ENCODE data around the gene ZNF24. TPM values are rescaled to one million over a fixed set of nuclear protein-coding genes. Genes with fewer than 3 reads are reported as not detected.

ZNF24 gene
- total RNA-seq, 1 experiment from 2014 or later: 56.3 TPM

- Mint-ChIP-seq H3K9me3 (ENCODE audit: low read depth, unreplicated experiment) (peaks cover 7% of the 10 kb centered on the region), H3K4me3 (ENCODE audit: low read depth, unreplicated experiment) (no peak overlapping the region), H3K27ac (ENCODE audit: unreplicated experiment) (no peak overlapping the region), H3K27me3 (ENCODE audit: unreplicated experiment) (peaks cover 19% of the 10 kb centered on the region), H3K4me1 (ENCODE audit: low read depth, unreplicated experiment) (no peaks in the 10 kb centered on the region), H3K36me3 (ENCODE audit: insufficient read depth, unreplicated experiment) (no peaks in the 10 kb centered on the region)
- CTCF ChIA-PET: no interaction called here
- BruUV-seq (replicated peaks): no TSS peak
- no peak for TF ChIP-seq CTCF (IDR thresholded peaks at IDR 0.05; ENCODE audit: unreplicated experiment)
- no peak for DNase-seq
- intact Hi-C loops (cut with micrococcal nuclease; ENCODE audit: unreplicated experiment): no loop called here
Measured at GRCh38 chr18:35369126-35369525, 24.9 kb upstream of the ZNF24 start.

- Mint-ChIP-seq H3K4me3 (ENCODE audit: low read depth, unreplicated experiment) (no peak overlapping the region), H3K27ac (ENCODE audit: unreplicated experiment) (no peak overlapping the region), H3K36me3 (ENCODE audit: insufficient read depth, unreplicated experiment) (no peaks in the 10 kb centered on the region), H3K27me3 (ENCODE audit: unreplicated experiment) (peaks cover 19% of the 10 kb centered on the region), H3K4me1 (ENCODE audit: low read depth, unreplicated experiment) (no peaks in the 10 kb centered on the region), H3K9me3 (ENCODE audit: low read depth, unreplicated experiment) (peaks cover 7% of the 10 kb centered on the region)
- no peak for TF ChIP-seq CTCF (IDR thresholded peaks at IDR 0.05; ENCODE audit: unreplicated experiment)
- no peak for DNase-seq
- CTCF ChIA-PET: no interaction called here
- intact Hi-C loops (cut with micrococcal nuclease; ENCODE audit: unreplicated experiment): no loop called here
- BruUV-seq (replicated peaks): no TSS peak
Measured at GRCh38 chr18:35368595-35368994, 24.4 kb upstream of the ZNF24 start.

DNA sequence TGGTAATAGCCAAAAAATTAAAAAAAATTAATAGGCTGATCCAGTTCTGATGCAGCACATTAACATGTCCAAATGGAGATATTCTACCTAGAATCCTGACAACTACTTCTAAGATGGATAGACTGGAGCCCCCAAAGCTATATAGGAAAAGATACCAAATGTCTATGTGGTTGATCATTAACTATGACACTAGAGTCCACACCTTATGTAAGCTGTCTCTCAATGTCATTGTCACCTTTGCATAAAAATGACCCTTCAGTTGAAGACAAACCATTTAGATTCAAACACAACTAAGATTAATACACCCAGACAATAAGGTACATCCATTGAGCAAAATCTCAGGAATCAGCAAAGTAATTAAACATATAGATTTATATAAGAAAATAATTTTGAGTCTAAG, 18.3 kb upstream of the ZNF24 start:
- peaks cover 19% of the 10 kb centered on the region for H3K27me3 Mint-ChIP-seq (ENCODE audit: unreplicated experiment)
- TF ChIP-seq CTCF (IDR thresholded peaks at IDR 0.05; ENCODE audit: unreplicated experiment): no peak
- DNase-seq: no peak
- H3K4me3 Mint-ChIP-seq (ENCODE audit: low read depth, unreplicated experiment): no peak overlapping the region
- H3K9me3 Mint-ChIP-seq (ENCODE audit: low read depth, unreplicated experiment): peaks cover 7% of the 10 kb centered on the region
- H3K36me3 Mint-ChIP-seq (ENCODE audit: insufficient read depth, unreplicated experiment): no peaks in the 10 kb centered on the region
- no peak overlapping the region for H3K27ac Mint-ChIP-seq (ENCODE audit: unreplicated experiment)
- BruUV-seq (replicated peaks): no TSS peak
- CTCF ChIA-PET: no interaction called here
- intact Hi-C loops (cut with micrococcal nuclease; ENCODE audit: unreplicated experiment): no loop called here
- no peaks in the 10 kb centered on the region for H3K4me1 Mint-ChIP-seq (ENCODE audit: low read depth, unreplicated experiment)

DNA sequence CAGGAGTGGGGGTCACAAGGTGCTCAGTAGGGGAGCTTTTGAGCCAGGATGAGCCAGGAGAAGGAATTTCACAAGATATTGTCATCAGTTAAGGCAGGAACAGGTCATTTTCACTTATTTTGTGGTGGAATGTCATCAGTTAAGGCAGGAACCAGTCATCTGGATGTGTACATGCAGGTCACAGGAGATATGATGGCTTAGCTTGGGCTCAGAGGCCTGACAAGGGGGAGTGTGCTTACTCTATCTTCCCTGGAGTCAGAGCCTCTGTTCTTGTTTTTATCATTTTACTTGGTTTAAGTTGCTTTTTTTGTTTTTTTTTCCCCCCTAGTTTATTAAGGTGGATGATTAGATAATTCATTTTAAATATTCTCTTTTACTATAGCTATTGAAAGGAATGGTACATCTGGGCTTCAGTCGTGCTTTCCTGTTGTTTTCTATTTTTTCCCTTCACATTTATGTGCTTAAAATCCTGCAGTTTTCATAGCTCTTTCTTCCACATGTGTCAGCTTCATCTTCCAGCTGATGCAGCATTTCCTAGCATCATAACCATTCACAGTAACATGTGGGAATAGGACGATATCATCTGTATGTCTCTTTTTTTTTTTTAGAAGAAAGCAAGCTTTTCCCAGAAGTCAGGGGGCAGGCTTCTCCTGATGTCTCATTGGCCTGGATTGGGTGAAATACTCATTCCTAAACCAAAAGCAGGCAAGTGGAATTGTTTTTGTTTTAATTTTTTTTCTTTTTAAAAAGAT, 17.5 kb upstream of the ZNF24 start:
- Mint-ChIP-seq H3K36me3 (ENCODE audit: insufficient read depth, unreplicated experiment) (no peaks in the 10 kb centered on the region), H3K4me1 (ENCODE audit: low read depth, unreplicated experiment) (no peaks in the 10 kb centered on the region), H3K27me3 (ENCODE audit: unreplicated experiment) (peaks cover 19% of the 10 kb centered on the region), H3K4me3 (ENCODE audit: low read depth, unreplicated experiment) (no peak overlapping the region), H3K9me3 (ENCODE audit: low read depth, unreplicated experiment) (peaks cover 7% of the 10 kb centered on the region), H3K27ac (ENCODE audit: unreplicated experiment) (no peak overlapping the region)
- TF ChIP-seq CTCF (IDR thresholded peaks at IDR 0.05; ENCODE audit: unreplicated experiment): no peak
- intact Hi-C loops (cut with micrococcal nuclease; ENCODE audit: unreplicated experiment): no loop called here
- DNase-seq: no peak
- no TSS peak for BruUV-seq (replicated peaks)
- CTCF ChIA-PET: no interaction called here
